ENCODE measurements around the gene C4B.
"Not testable (repeated sequence)": the region's sequence is repeated elsewhere in the genome, so short reads cannot be mapped to it uniquely, and the experiment has no call there.

C4B gene

GRCh38 chr6:32056254-32056653 lies 41.7 kb downstream of the C4B start:
- DNase-seq = no peak

GRCh38 chr6:32057966-32058365 lies 43.4 kb downstream of the C4B start:
- no peak for DNase-seq

GRCh38 chr6:32058511-32058963 lies 43.9 kb downstream of the C4B start:
- DNase-seq = no peak

GRCh38 chr6:32060966-32061655 lies 46.5 kb downstream of the C4B start:
- no peak for DNase-seq

- no peak for DNase-seq
These were observed 50.1 kb downstream of the C4B start for GRCh38 chr6:32064706-32065105.

- DNase-seq = not testable (repeated sequence)
These were observed 52.9 kb downstream of the C4B start for GRCh38 chr6:32067521-32067920.

GRCh38 chr6:32068315-32068714 lies 53.7 kb downstream of the C4B start:
- DNase-seq = not testable (repeated sequence)

GRCh38 chr6:32068867-32069266 lies 54.3 kb downstream of the C4B start:
- no peak for DNase-seq

- no peak for DNase-seq
These were observed 54.9 kb downstream of the C4B start for GRCh38 chr6:32069460-32069859.

- no peak for DNase-seq
These were observed 55.4 kb downstream of the C4B start for GRCh38 chr6:32069878-32070515.

- no peak for DNase-seq
These were observed 56.4 kb downstream of the C4B start for GRCh38 chr6:32070814-32071543.

GRCh38 chr6:32073101-32073500 lies 58.5 kb downstream of the C4B start:
- DNase-seq = no peak

GRCh38 chr6:32073613-32074012 lies 59.0 kb downstream of the C4B start:
- DNase-seq = no peak

GRCh38 chr6:32074996-32075532 lies 60.5 kb downstream of the C4B start:
- DNase-seq = no peak

GRCh38 chr6:32075781-32076180 lies 61.2 kb downstream of the C4B start:
- DNase-seq = no peak

GRCh38 chr6:32076321-32076809 lies 61.8 kb downstream of the C4B start:
- DNase-seq = no peak

- DNase-seq = no peak
These were observed 65.1 kb downstream of the C4B start for GRCh38 chr6:32079566-32080290.

- no peak for DNase-seq
These were observed 66.8 kb downstream of the C4B start for GRCh38 chr6:32081168-32081990.

GRCh38 chr6:32082478-32082877 lies 67.9 kb downstream of the C4B start:
- DNase-seq = no peak

GRCh38 chr6:32082935-32083334 lies 68.3 kb downstream of the C4B start:
- no peak for DNase-seq

GRCh38 chr6:32083812-32084768 lies 69.5 kb downstream of the C4B start:
- no peak for DNase-seq
